ENCODE data around the gene BHLHE41.

The BHLHE41 gene

DNA sequence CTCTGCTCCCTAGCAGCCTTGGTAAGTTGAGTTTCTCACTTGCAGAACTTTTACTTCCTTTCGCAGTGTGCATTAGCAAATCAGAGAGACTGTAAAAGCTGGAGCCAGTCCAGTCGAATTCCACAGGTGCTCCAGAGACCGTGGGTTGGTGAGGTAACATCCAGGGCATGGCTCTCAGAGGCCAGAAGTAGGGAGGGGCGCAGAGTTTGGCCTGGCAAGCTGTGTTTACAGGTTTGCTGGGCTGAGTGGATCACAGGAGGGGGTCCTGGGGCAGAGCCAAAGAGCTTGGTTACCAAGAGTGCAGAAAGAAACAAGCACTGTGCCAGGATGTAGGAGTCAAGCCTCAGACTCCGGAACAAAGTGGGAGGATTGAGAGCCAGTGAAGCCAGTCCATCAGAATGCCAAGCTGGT, 10.2 kb upstream of the BHLHE41 start:
- no peak for DNase-seq (ENCODE audit: low read depth in 2 of 2, low spot score in 1 of 2)

DNA sequence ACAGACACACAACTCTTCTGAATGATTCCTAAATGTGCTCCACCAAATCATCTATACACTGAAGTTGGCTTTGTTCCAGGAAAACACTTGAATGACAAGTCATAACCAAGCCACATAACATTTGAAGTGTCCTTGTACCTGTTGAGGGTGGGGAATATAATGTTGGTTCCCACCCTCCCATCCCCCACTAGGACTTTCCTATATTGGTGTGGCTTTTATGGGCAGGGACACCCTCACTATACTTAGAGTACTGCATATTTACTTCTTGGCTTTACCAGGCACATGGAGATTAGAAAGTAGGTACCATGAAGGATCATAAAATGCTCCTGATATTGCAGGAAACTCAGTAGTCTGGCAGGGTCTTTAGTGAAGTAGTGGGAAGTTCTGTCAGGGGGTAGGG, 9.7 kb upstream of the BHLHE41 start:
- DNase-seq (ENCODE audit: low read depth in 2 of 2, low spot score in 1 of 2): no peak

DNA sequence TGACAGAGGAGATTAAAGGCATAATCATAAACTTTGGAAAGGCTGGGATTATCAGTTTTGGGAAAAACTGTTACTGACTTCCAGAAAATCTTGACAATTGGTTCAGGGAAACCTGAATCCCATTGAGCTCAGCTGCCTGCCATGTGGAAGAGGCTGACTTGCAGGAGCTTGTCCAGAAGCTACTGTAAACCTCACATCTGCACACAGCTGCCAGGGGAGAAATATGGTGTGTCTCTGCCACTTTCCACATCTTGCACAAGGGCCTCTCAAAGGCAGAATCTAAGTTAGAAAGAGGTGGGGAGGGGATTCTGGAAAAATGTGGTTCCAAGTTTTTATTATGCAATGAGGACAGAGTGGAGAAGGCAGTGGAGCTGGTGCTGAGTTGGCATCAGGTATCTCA, 8.7 kb upstream of the BHLHE41 start:
- no peak for DNase-seq (ENCODE audit: low read depth in 2 of 2, low spot score in 1 of 2)

DNA sequence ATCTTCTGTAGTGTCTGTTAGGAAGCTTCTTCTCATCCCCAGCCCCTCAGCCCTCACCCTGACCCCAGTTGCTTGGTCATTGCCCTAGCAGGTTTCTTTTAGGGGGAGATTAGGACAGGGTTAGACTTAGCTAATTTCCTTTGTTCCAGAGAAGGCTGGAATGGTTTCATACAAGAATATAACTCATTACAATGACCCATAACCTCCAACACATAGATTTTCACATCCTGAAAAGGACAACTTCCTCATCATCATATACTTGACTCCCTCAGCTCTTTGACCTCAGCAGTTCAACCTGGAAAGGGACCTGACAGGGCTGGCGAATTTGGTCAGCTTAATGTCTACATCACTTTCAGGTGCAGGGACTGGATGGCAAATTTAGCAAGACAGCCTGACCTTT, 8.0 kb upstream of the BHLHE41 start:
- DNase-seq (ENCODE audit: low read depth in 2 of 2, low spot score in 1 of 2): no peak

DNA sequence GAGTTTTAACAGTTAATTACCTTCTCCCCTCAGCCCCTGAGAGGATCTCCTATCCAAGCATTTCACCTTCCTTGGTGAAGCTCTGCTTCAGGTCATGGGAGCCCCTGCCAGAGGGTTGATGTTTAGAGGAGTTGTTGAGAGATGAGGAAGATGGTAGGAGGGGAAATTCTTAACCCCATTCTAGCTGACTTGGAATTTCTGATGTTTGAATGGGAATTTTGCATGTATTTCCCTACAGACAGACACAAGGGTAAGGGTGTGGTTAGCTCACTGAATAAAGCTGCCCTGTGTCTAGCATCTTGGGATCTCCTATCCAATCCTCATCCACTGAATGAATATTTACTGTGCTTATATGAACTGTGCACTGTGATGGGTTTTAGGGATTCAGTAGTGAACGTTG, 7.1 kb upstream of the BHLHE41 start:
- no peak for DNase-seq (ENCODE audit: low read depth in 2 of 2, low spot score in 1 of 2)

DNA sequence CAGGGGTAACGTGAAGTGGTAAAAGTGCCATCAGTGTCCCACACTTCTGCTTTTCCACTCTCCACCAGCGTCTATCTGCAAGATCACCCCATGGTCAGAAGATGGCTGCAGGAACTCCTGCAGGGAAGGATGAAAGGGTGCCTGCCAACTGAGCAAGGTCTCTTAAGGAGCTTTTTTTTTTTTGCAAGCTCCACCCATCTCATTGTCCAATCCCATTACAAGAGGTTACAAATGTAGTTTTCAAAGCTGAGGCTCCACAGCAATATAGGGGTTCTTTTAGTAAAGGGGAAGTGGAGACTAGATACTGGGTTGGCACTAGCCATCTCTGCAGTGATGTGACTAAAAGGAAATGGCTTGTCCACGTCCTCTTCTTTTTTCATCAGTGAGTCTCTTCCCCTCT, 5.9 kb upstream of the BHLHE41 start:
- no peak for DNase-seq (ENCODE audit: low read depth in 2 of 2, low spot score in 1 of 2)

DNA sequence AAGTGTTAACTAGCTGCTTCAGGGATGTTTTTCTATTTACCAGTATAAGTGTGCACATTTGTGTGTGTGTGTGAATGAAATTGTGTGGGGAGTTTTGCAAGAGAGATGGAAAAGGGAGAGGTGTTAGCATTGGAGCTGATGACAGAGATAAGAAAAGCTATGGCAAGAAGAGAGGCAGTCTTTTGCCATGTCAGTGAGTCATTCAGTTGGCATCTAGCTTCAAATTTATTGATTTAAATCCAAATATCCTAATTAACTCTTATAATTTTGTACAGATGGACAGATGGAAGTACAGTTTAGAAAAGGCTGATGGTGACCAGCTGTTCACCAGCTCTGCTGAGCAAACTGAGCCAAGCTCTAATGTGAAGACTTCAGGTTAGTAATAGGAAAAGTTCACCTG, 3.3 kb upstream of the BHLHE41 start:
- DNase-seq (ENCODE audit: low read depth in 2 of 2, low spot score in 1 of 2): no peak

DNA sequence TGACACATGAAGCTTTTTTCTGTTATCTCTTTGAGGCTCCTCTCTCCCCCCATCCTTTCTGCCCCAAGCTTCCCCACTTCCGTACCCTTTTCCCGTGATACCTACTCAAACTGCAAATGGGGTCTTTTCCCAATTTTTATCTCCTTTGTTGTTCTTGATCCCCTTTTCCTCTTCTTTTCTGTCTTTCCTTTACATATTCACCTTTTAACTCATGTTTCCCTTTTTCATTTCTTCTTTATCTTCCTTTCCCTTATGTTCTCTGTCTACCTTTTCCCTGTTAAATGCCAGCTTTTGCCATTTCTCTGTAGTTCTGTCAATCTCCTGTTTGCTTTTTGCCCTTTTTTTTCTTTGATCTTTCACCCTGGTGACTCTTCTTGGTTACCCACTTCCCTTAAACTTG, 2.6 kb upstream of the BHLHE41 start:
- no peak for DNase-seq (ENCODE audit: low read depth in 2 of 2, low spot score in 1 of 2)

DNA sequence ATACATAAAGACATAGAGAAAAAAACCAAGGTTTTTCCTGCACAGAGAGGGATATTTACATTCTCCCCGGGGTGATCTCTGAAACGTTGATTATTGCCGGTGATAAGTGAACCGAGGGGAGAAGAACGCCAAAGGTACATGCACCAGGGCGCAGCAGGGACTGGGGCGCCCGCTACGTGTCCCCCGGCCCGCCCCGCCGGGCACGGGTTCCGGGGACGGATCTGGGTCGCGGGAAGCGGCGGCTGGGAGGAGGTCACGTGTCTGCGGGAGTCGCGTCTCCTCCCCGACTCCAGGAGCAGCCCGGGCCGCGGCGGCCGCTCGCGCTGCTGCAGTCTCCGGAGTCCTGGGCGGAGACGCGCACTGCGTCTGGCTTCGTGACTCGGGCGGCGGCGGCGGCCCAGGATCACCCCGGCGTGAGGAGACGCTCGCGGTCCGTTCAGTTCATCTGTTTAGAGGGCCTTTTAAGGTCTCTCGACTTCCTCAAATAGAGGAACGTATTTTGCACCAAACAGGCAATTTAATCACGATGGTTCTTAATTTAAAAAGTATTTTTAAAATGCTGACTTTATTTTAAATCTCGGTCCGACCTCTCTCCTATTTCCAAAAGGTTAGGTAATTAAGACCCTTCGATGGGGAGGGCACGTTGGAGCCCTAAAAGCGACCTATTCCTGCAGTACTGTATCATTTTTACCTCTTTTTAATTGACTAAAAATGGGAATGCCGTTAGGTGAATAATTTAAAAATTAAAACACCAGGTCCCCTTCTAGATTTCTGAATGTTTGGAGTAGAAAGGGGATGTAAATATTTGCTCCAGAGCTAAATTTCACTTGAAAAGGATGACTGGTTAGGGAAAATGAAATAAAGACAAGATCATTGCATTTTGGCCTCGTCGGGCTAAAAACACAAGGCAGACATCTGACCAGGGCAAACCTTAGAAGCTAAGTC, 1.8 kb upstream of the BHLHE41 start:
- DNase-seq (ENCODE audit: low read depth in 2 of 2, low spot score in 1 of 2): no peak

DNA sequence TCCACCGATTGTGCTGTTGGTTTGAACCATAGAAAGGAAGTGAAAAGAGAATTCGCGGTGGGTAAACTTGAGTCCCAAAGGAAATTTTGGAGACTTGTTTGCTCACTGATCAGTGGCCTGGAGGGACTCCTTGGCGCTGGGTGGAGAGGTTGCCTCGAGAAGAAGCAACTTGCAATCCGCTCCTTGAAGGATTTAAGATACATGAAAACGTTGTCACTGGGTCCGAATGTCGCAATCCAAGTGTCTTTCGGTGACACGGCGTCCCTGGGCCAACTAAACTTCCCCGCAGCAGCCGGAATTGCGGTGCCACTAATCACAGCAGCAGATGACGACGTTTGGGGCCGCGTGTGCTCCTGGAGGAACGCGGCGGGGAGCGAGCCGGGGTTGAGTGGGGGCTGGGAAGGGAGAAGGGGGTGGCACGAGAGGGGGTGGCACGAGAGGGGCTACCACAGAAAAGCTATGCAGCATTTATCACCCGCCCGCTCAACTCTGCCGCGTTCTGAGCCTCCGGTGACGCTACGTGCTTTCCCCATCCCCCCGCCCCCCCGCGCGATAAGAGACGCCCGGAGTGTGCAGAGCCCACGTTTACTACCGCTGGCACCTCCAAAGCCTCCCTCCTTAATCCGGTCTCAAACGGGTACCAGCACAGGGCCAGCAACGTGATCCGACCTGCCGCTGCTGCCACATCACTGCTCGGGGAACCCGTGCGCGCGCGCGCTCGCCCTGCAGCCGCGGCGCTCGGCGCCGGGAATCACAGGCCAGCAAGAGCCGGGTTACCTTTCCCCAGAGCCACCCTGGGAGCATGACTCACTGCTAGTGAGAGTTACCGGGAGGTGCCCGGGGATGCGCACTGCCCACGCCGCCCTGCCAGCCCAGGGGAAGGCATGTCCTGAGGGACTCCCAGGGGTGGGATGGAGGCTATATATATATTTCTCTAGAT, 833 bp upstream of the BHLHE41 start:
- no peak for DNase-seq (ENCODE audit: low read depth in 2 of 2, low spot score in 1 of 2)

DNA sequence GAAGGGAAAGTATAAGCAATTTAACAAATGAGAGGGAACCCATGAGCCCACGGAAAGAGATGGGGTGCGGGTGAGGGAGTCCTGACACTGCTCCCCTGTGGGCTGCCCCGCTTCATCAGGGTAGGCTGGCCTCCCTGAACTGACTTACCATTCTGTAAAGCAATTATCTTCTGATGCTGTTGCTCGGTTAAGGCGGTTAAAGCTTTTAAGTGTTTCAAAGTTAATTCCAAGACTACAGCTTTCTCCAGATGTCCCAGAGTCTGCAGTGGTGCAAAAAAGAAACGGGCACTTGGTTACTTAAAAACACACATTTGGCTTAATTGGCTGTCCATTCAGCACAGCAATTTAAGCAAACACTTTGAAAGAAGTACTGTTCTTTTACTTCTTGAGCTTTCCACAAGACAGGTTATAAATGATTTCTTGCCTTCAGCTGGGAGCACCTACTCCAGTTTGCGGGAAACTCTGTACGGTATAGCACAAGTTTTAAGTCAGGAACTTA, 1.3 kb downstream of the BHLHE41 start:
- DNase-seq (ENCODE audit: low read depth in 2 of 2, low spot score in 1 of 2): no peak

DNA sequence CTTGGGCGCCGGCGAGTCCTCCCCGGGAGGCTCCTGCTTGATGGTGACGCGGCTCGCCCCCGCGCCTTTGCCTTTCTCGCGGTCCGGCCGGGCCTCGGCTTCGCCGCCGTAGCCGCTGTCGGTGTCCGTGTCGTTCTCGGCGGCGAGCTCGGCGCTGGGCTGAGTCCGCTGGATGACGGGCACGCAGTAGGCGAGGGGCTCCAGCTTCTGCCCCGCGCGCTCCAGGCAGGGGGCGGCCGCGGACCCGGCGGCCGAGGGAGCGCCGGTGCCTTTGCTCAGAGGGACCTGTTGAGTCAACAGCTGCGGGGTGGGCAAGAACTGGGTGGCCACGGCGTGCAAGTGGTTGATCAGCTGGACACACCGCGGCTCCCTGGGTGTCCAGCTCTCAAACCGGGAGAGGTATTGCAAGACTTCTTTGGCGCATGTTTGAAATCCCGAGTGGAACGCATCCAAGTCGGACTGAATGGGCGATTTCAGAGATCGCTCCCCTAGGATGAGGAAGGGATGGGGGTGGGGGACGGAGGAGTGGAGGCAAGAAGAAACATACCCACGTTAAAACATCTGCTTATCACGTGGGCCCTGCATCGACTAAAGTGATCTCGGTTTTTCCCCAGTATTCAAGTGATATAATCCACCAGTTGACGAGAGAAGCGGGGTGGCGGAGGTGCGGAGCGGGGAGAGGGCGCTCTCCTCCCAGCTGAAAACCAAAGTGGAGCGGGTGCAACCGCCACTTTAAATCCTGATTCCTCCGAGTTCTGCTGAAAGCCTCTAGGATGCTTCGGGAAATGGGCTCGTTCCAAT, 2.0 kb downstream of the BHLHE41 start:
- no peak for DNase-seq (ENCODE audit: low read depth in 2 of 2, low spot score in 1 of 2)

DNA sequence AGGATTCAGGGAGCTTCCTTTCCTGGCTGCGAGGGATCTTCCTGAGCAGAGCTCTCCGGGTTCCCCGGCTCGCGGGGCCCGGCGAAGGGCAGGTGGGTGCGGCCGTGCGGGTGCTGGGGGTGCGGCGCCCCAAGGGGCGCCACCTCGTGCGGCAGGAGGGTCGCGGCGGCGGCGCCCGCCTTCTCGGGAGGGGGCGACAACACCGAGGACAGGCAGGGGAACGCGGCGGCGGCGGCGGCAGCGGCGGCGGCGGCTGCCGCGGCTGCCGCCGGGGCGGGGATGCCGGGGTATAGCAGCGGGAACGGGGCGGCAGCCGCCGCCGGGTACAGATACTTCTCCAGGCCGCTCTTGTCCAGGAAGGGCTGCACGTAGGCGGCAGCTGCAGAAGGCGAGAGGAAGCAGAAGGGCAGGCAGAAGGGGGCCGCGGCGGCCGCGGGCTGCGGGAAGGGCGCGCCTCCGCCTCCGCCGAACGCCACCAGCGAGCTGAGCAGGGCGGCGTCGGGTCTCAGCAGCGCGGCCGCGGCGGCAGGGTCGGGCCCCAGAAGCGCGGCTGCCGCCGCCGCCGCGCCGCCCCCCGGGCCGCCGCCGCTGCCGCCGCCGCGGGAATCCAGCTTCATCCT, 2.7 kb downstream of the BHLHE41 start:
- DNase-seq (ENCODE audit: low read depth in 2 of 2, low spot score in 1 of 2): no peak

DNA sequence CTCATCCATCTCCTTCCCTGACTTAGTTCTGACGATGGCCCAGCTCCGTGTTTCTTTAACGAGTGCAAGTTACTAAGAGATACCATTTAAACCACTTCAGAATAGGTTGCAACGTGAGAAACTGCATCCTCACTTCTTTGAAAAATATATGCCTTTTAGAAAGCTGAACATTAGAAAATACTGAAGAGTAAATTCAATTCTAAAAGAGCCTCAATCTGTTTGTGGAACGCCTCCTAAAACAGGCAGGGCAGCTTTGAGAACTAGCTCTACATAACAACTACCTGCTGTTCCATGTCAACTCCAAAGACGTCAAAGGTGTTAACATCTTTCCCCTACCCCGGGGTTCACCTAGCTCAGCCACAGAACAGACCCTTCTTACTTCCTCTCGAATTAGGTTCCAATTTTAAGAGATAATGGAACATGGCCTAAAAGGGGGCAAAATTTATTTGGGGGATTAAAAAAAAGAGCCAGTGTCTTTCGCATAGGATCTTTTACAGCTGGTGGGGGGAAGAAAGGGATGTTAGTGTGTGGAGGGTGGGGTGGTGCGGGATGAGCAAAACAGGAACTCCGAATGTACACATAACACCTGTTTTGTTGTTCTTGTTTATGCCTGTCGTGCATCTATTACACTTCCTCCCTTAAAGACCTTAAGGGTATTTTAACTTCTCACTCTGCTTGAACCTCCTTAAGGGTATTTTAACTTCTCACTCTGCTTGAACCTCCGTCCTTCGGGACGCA, 3.3 kb downstream of the BHLHE41 start:
- DNase-seq (ENCODE audit: low read depth in 2 of 2, low spot score in 1 of 2): no peak

DNA sequence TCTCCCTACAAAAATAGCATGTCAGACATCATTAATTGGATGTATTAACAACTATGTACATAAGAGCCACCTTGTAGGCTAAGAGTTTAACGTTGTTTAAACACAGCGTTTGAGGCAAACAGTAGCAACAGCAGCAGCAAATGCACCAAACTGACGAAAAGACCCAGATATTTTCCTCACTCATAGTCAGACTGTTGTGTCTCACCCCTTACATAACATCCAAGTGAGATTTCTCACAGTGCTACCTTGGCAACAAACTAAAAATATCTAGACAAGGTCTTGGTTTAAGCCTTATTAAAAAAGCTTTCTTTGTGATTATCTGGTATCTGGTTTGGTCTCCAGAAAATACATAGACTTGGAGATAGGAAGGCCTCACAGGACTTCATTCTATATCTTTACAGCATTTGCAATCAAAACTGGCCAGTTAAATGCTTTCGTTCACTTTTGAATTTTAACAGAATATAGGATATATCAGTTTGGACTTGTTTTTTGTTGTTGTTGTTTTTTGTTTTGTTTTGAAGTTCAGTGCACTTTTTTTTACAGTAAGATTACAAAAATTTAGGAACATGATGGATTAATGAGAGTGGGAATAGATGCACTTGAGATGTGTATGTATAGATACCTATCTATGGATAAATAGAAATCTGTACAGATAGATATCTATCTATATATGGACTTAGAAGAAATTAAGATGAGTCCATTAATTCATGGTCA, 4.1 kb downstream of the BHLHE41 start:
- no peak for DNase-seq (ENCODE audit: low read depth in 2 of 2, low spot score in 1 of 2)

DNA sequence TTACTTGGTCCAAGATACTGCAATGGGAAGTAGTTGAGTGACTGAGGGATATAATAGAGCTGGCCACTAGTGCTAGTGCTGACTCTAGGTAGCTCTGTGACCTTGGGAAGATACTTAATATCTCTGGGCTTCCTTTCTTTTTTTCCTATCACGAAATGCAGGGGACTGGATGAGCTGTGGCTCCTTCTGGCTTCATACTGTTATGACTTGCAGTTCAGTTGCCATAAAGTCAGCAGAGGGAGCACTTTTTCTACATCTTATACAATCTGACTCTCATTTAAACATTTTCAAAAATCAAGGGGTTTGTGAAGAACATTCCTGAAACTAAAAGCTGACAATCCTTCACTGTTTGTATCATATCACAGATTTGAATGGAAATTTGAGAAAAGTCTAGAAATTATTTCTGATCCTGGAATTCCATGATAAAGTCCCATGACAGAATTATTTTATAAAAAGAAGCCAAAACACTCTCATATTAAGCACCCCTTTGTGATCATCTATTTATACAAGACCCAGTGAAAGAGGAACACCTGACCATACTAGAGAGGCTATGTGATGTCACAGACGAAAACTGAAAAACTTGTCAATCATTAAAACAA, 5.3 kb downstream of the BHLHE41 start:
- DNase-seq (ENCODE audit: low read depth in 2 of 2, low spot score in 1 of 2): no peak

DNA sequence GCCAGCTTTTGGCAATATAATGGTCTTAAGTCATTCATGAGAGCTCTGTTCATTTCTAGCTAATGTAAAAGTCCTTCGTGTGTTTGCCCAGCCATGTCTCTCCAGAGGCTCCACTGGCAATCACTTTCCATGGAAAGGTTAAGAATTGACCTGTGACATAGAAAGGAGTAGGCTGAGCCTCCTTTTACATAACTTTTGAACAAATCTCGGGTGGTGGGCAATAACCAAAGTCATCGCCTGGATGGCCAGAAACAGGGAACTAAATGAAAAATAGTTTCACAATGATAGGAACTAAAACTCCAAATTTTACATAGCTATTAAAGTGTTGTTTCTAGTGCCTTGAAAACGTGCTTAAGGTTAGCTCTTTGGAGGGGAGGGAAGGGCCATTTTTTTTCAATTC, 6.5 kb downstream of the BHLHE41 start:
- no peak for DNase-seq (ENCODE audit: low read depth in 2 of 2, low spot score in 1 of 2)

DNA sequence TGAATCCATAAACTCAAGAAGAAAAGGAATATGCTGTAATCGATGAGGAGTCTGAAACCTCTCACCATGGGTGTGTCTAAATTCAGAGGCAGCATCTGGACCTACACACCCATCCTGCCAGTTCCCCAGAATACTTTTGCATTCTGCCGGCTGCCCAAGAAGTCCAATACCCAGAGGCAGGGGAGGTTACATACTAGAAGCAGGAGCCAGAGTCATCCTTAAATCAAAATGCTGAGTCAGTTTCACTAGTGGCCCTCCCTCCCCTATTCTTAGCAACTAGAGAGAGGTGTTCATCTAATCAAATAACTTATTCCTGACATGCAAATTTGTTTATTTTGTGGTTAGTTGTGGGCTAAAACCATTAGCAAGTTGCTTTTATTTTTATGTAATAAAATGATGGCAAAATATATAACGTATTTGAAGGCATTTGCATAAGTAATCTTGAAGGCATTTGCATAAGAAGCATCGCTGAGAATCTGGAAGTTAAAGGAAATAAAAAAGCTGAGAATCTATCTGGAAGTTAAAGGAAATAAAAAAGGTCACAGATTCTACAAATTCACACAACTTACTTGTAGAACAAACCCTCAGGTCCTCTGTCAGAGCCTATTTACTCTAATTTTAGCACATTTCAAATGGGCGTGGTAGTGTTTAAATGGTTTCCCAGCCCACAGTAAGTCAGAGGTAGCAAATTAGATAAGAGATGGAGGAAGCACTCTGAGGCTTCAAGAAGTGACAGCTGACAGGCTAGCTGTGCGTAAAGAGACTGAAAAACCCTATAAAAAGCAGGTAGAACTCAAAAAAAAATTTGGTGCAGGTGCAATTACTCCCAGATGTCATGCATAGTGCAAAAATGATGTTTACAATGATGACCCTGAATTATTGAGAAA, 7.8 kb downstream of the BHLHE41 start:
- no peak for DNase-seq (ENCODE audit: low read depth in 2 of 2, low spot score in 1 of 2)

Measured in stimulated activated CD8-positive, alpha-beta memory T cell treated with anti-CD3 and anti-CD28 coated beads, Interleukin-4, amount 100 ng/mL, for 1 hour (primary cell).